CD4-positive, alpha-beta T cell (primary cell): Measurements from ENCODE around the gene NTM. TPM values are rescaled to one million over a fixed set of nuclear protein-coding genes. Genes with fewer than 3 reads are reported as not detected.

Experiments used
- ATAC-seq: fragments of 200-7000 bp; cut with Tn5 transposase; one replicate; pipeline ENCODE4 v1.10.0; 2022; ENCODE audit warnings: mild to moderate bottlenecking; ENCODE audit not compliant: poor library complexity
- CTCF ChIA-PET: fragments of 350-600 bp; sonication (Branson Sonifier 250); formaldehyde crosslinking; loops from one replicate; lab custom pipeline; 2021; ENCODE audit warnings: antibody characterized with exemption, inconsistent platforms; lab: Charles Lee
- POLR2A ChIA-PET: fragments of 350-600 bp; sonication (Branson Sonifier 250); formaldehyde crosslinking; loops from one replicate; lab custom pipeline; 2021; ENCODE audit warnings: antibody characterized with exemption, inconsistent platforms; lab: Charles Lee
- DNase-seq, 14 experiments: peaks; one replicate each; pipeline ENCODE4 v3.0.0-alpha.2; 2013 to 2020; ENCODE audit warnings: mixed read lengths in 2 of 14
- H3K27ac ChIP-seq, 2 donors: one replicate each; pipeline versions ENCODE4 v1.5.1 to v1.7.0; 2013; ENCODE audit warnings: low read length in 2 of 2, low read depth in 1 of 2, mild to moderate bottlenecking in 1 of 2
- H3K27me3 ChIP-seq, 2 experiments: 1 replicate in 1 of 2; 2 replicates in 1 of 2; pipeline versions ENCODE4 v1.6.1 to v1.7.0; 2013; ENCODE audit warnings: low read length in 2 of 2, control low read depth in 1 of 2, mild to moderate bottlenecking in 1 of 2, moderate library complexity in 1 of 2; ENCODE audit not compliant: insufficient read depth in 2 of 2, control insufficient read depth in 1 of 2
- H3K36me3 ChIP-seq: one replicate; pipeline ENCODE4 v1.6.1; 2013; ENCODE audit warnings: low read length, control low read depth; ENCODE audit not compliant: insufficient read depth
- H3K4me1 ChIP-seq: one replicate; pipeline ENCODE4 v1.6.1; 2013; ENCODE audit warnings: low read length, control low read depth; ENCODE audit not compliant: insufficient read depth
- H3K4me3 ChIP-seq: one replicate; pipeline ENCODE4 v1.5.1; 2013; ENCODE audit warnings: mild to moderate bottlenecking, low read length, moderate library complexity
- H3K9me3 ChIP-seq, 2 experiments: 1 replicate in 1 of 2; 2 replicates in 1 of 2; pipeline versions ENCODE4 v1.6.1 to v1.7.0; 2013; ENCODE audit warnings: low read length in 2 of 2, mild to moderate bottlenecking in 2 of 2, control low read depth in 1 of 2, moderate library complexity in 1 of 2; ENCODE audit not compliant: control insufficient read depth in 1 of 2, insufficient read depth in 1 of 2
- H3K27ac Mint-ChIP-seq: one replicate; pipeline ENCODE4 v1.8.0; 2020; ENCODE audit warnings: mixed read lengths
- H3K27me3 Mint-ChIP-seq: one replicate; pipeline ENCODE4 v1.8.0; 2021; ENCODE audit warnings: mixed read lengths
- H3K36me3 Mint-ChIP-seq: one replicate; pipeline ENCODE4 v1.8.0; 2021; ENCODE audit warnings: low read depth, mixed read lengths
- H3K4me1 Mint-ChIP-seq: one replicate; pipeline ENCODE4 v1.8.0; 2021; ENCODE audit warnings: low read depth, mixed read lengths
- H3K4me3 Mint-ChIP-seq: one replicate; pipeline ENCODE4 v1.8.0; 2020; ENCODE audit warnings: mild to moderate bottlenecking, mixed read lengths
- H3K9me3 Mint-ChIP-seq: one replicate; pipeline ENCODE4 v1.8.0; 2020; ENCODE audit warnings: mixed read lengths
- CTCF ChIP-seq: fragments of 200-600 bp; IDR thresholded peaks from one replicate; pipeline ENCODE4 v1.8.0; 2022; ENCODE audit warnings: antibody characterized with exemption, mild to moderate bottlenecking
- intact Hi-C, 2 experiments: fragments of 100-400 bp; cut with DNase I in 1 of 2; cut with micrococcal nuclease in 1 of 2; formaldehyde crosslinking; loops; one replicate each; pipeline versions ENCODE4 v1.15.1 to v1.9.0; 2023 to 2025; cut with DNase I, micrococcal nuclease
- total RNA-seq, 174 experiments: library from RNA in 2 of 174; stranded (reverse) in 2 of 174; gene quantifications; one replicate each; pipeline ENCODE4 v1.2.3 and lab custom pipeline; 2021 to 2026

Gene NTM
- total RNA-seq, 2 experiments from 2014 or later, result not detected

DNA sequence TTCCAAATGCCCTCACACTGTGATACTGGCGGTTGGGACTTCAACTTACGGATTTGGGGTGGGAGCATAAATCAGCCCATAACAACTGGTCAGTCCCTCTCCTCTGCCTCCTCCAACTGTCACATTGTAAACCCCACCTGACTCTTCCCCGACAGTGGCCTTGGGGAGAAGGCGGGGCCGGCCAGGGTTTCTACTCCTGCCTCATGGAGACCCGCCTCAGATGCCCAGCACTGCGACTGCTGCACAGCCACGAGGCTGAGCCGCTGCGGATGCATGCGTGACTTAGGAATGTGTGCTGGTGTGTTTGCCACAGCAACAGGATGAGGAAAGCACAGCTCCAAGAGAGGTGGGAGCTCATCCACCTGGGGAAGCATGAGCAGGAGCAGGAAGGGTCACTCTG is 914.2 kb downstream of the NTM start:
- POLR2A ChIA-PET, result no interaction called here
- Histone ChIP-seq H3K9me3 (peaks cover 0 to 9% of the 10 kb centered on the region in 2 experiments), H3K27ac (no peak overlapping the region), H3K4me3 (no peak overlapping the region), H3K4me1 (no peaks in the 10 kb centered on the region), H3K27me3 (peaks cover 0 to 2% of the 10 kb centered on the region in 2 experiments), H3K36me3 (no peaks in the 10 kb centered on the region)
- no peak for ATAC-seq
- DNase-seq, result no peak
- Mint-ChIP-seq H3K27me3 (no peaks in the 10 kb centered on the region), H3K9me3 (no peaks in the 10 kb centered on the region), H3K36me3 (no peaks in the 10 kb centered on the region), H3K4me1 (no peaks in the 10 kb centered on the region), H3K4me3 (no peak overlapping the region), H3K27ac (no peak overlapping the region)
- intact Hi-C loops, result no loop called here
- TF ChIP-seq CTCF, result no peak
- CTCF ChIA-PET, result no interaction called here

- H3K36me3 ChIP-seq, result no peaks in the 10 kb centered on the region
- intact Hi-C loops, result no loop called here
- H3K27ac Mint-ChIP-seq, result no peak overlapping the region
- no peak for TF ChIP-seq CTCF
- DNase-seq (no peak), ATAC-seq (no peak)
- no peaks in the 10 kb centered on the region for H3K27me3 Mint-ChIP-seq
- no peaks in the 10 kb centered on the region for H3K4me1 ChIP-seq
- H3K27me3 ChIP-seq, result peaks cover 0 to 2% of the 10 kb centered on the region in 2 experiments
- ChIA-PET CTCF (no interaction called here), POLR2A (no interaction called here)
- H3K9me3 ChIP-seq, result peaks cover 0 to 9% of the 10 kb centered on the region in 2 experiments
- no peaks in the 10 kb centered on the region for H3K36me3 Mint-ChIP-seq
- no peak overlapping the region for H3K4me3 ChIP-seq
- H3K9me3 Mint-ChIP-seq, result no peaks in the 10 kb centered on the region
- no peak overlapping the region for H3K27ac ChIP-seq
- no peak overlapping the region for H3K4me3 Mint-ChIP-seq
- H3K4me1 Mint-ChIP-seq, result no peaks in the 10 kb centered on the region
Measured at GRCh38 chr11:132285631-132286030, 915.2 kb downstream of the NTM start.

DNA sequence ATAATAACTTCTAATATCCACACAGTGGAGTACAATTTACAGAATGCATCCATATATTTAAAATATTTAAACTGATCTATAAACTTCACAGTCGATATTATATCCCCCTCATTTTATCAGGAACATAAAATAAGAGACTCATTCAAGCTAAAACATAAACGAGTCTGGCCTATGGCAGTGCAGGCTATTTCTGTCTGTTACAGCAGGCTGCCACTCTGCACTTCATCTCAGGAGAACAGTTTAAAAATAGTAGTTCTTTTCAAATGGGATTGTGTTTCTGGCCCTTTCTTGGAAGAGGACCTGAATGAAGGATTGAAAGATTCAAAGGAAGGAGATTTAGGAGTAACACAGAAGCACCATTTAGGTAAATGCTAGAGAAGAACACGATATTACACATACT is 915.7 kb downstream of the NTM start:
- Histone ChIP-seq H3K4me1 (no peaks in the 10 kb centered on the region), H3K36me3 (no peaks in the 10 kb centered on the region), H3K9me3 (peaks cover 0 to 9% of the 10 kb centered on the region in 2 experiments), H3K27me3 (peaks cover 0 to 2% of the 10 kb centered on the region in 2 experiments), H3K4me3 (no peak overlapping the region), H3K27ac (no peak overlapping the region)
- H3K36me3 Mint-ChIP-seq, result no peaks in the 10 kb centered on the region
- H3K4me1 Mint-ChIP-seq, result no peaks in the 10 kb centered on the region
- intact Hi-C loops, result no loop called here
- H3K27me3 Mint-ChIP-seq, result no peaks in the 10 kb centered on the region
- H3K27ac Mint-ChIP-seq, result no peak overlapping the region
- H3K9me3 Mint-ChIP-seq, result no peaks in the 10 kb centered on the region
- no peak for ATAC-seq
- CTCF ChIA-PET, result no interaction called here
- no peak overlapping the region for H3K4me3 Mint-ChIP-seq
- no peak for DNase-seq
- POLR2A ChIA-PET, result no interaction called here
- no peak for TF ChIP-seq CTCF
